AG04449 (cell line): ENCODE data around the gene SMARCA2.

Experiments
- CTCF ChIA-PET: fragments of 350-600 bp; formaldehyde crosslinking; extraction: SDS; loops from one replicate; lab custom pipeline; 2021; ENCODE audit warnings: antibody characterized with exemption; lab: Yijun Ruan, JAX
- POLR2A ChIA-PET: fragments of 400-600, 350-600 bp; formaldehyde crosslinking; extraction: SDS; loops from one replicate; lab custom pipeline; 2020; ENCODE audit warnings: antibody characterized with exemption, inconsistent platforms; lab: Yijun Ruan, JAX
- DNase-seq: peaks from one replicate; pipeline ENCODE4 v3.0.0-alpha.2; 2010; ENCODE audit warnings: low read depth, low spot score
- H3K4me3 ChIP-seq: 2 replicates; pipeline ENCODE4 v1.5.1; 2011; ENCODE audit warnings: low read depth, mild to moderate bottlenecking, control low read depth, low read length
- TF ChIP-seq, protein P1 (sequence below): IDR thresholded peaks from one replicate; pipeline ENCODE4 v1.5.1; 2011; ENCODE audit warnings: mild to moderate bottlenecking, moderate library complexity, low read length, control low read depth, inconsistent platforms; ENCODE audit not compliant: insufficient read depth; ENCODE audit errors: missing control alignments

Gene SMARCA2

DNA sequence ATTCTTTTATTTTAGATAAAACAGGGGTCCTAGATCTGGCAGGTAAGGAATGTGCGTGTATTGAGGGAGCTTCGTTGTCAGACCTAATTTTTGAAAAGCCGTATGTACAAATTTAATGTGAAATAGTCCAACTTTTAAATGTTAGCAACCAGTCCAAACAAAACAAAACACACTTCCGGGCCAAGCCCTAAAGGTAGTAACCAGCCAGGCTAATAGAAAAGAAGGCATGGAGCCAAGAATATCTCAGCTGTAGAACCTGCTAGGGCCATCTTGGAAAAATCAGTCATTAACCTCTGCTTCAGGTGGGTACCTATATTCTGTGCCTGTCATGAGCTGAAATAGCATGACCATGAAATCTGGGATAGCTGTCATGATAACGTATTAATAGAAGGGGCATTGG, 71.0 kb downstream of the SMARCA2 start:
- TF ChIP-seq, protein P1, sequence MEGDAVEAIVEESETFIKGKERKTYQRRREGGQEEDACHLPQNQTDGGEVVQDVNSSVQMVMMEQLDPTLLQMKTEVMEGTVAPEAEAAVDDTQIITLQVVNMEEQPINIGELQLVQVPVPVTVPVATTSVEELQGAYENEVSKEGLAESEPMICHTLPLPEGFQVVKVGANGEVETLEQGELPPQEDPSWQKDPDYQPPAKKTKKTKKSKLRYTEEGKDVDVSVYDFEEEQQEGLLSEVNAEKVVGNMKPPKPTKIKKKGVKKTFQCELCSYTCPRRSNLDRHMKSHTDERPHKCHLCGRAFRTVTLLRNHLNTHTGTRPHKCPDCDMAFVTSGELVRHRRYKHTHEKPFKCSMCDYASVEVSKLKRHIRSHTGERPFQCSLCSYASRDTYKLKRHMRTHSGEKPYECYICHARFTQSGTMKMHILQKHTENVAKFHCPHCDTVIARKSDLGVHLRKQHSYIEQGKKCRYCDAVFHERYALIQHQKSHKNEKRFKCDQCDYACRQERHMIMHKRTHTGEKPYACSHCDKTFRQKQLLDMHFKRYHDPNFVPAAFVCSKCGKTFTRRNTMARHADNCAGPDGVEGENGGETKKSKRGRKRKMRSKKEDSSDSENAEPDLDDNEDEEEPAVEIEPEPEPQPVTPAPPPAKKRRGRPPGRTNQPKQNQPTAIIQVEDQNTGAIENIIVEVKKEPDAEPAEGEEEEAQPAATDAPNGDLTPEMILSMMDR: no peak
- CTCF ChIA-PET: interaction anchor here (0.9 to 1.7 kb wide), 6 partner anchors 9 to 42 kb away, joined by 3 to 6 read pairs (median 4); no protein-coding TSS in a partner anchor
- H3K4me3 ChIP-seq: no peak overlapping the region
- POLR2A ChIA-PET: no interaction called here
- DNase-seq: no peak

DNA sequence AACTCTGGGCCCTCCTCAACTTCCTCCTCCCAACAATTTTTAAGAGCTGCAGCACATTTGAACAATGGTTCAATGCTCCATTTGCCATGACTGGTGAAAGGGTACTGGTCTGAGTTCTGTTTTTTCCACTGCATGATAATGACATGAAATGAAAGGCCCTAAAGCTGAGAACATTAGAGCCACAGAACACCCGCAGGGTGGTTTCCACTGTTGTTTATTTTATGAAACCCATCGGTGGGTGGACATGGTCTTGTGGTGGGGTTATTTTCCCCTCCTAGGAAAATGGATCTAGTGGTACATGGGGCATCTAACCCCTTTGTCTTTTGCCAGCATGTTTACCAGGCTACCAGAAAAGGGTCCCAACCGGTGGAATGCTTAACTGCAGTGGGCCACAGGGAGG, 71.8 kb downstream of the SMARCA2 start:
- TF ChIP-seq, protein P1: no peak
- CTCF ChIA-PET: interaction anchor here (0.7 to 2.1 kb wide), 19 partner anchors 10 to 1048 kb away, joined by 3 to 7 read pairs (median 4); no protein-coding TSS in a partner anchor
- POLR2A ChIA-PET: no interaction called here
- H3K4me3 ChIP-seq: no peak overlapping the region
- DNase-seq: no peak

DNA sequence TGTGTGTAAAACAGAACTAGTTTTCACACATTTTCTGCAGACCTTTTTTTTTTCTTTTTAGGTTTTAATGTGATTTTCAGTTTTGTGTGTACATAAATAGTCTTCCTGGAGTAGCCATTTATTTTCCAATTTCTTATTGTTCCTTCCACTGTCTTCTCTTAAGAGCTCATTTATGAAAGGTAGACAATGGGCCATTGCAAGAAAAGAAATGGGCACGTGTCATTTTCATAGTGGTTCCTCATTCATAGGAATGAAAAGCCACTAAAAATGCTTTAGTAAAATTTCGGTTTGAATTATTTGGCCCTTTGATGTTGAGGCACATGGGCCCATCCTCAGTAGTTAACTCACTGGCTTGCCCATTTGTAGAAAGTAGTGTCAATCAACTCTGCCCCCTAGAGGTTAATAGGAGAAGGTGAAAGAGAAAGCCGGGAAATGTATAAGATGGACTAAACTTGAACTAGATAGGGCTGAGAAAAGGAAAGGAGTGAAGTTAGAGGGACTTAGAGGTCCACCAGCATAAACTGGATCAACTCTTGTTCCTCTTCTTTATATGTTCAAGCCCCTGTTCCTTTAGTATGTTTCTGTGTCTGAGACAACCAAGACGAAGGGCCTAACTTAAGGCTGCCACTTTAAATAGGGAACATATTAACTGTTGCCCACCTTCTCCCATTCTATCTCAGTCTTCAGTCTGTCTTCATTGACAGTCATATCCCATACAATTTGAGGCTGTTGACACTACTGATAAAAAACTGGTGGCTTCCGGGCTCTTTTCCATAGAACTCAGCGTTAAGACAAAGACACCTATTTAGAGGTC, 72.6 kb downstream of the SMARCA2 start:
- ChIA-PET POLR2A (no interaction called here), CTCF (interaction anchor here (0.7 to 2.1 kb wide), 20 partner anchors 10 to 1049 kb away, joined by 3 to 7 read pairs (median 4); no protein-coding TSS in a partner anchor)

DNA sequence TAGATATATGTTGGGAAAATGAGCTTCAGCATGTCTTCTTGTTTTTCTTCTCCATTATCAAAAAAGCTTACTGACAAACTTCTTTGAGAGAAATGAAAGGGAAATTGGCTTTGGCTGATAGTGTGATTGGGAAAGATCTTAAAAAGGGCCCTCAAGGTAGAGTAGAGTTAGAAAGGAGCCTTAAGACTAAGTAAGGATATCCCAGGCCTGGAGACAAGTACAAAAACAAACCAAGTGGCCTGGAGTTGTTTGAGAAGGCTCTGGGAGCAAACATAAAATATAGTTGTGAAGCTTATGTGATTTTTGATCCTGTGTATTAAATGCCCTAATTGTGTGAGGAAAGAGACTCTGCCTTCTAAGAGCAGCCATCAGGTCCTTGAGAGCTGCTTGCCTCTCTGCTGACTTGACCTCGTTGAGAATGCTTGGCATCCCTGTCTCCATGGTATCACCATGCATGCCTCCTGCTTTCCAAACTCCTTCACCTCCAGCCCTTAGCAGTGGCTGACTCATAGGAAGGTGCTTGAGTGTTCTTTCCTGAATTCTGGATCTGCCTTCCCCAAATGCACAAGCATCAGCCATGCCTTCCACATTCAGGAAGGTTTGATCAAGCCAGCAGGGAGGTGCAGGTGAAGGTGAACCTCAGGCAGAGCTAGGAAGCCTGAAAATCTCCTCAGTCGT, 78.9 kb downstream of the SMARCA2 start:
- CTCF ChIA-PET: no interaction called here

More for the DNA sequence above, 72.6 kb downstream of the SMARCA2 start:
- TF ChIP-seq, protein P1: peak; percentile 36
- H3K4me3 ChIP-seq: no peak overlapping the region
- no peak for DNase-seq

DNA sequence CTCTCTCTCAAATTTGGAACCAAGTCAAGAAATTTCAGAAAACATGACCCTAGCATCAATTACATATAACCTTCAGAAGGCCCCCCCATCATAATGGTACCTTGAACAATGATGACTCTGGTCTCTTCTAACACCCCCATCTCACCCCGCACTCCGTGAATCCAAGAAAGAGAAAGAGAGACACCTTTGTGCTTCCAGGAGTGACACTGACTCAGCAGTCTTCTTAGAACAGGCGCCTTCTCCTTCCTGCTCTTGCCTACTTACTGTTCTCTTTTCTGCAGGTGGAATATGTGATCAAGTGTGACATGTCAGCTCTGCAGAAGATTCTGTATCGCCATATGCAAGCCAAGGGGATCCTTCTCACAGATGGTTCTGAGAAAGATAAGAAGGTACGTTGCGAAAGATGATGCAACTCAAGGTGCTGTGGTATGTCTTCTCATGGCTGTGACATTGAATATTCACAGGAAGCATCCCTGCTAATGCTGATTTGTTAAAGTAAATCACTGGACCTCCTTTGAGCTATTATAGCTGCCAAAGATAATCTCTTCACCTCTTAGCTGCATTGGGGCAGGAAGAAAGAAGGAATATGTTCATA, 81.3 kb downstream of the SMARCA2 start:
- ChIA-PET CTCF (interaction anchor here (0.9 to 1.7 kb wide), 2 partner anchors 9 to 17 kb away, joined by 3 to 4 read pairs; no protein-coding TSS in a partner anchor), POLR2A (no interaction called here)
- DNase-seq: no peak
- no peak overlapping the region for H3K4me3 ChIP-seq
- TF ChIP-seq, protein P1: no peak

More for the DNA sequence above, 78.9 kb downstream of the SMARCA2 start:
- H3K4me3 ChIP-seq: no peak overlapping the region
- POLR2A ChIA-PET: no interaction called here
- TF ChIP-seq, protein P1: no peak
- DNase-seq: peak; percentile 62

DNA sequence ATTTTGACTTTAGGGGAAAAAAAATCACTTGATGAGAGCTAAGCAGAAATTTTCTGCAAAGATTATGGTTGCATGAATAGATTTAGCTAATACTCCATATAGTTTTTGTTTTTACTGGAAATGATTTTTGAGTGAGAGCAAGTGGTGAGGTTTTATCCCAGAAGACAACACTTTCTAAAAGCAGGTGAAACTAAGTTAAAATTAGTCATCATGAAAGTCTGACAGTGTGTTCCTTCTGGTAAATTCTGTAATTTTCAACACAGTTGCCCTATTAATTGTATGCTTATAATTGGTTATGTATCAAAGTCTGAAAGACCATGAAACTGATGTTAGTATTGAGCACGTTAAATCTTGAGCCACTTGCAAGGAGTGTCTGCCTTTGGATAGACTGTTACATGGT, 91.5 kb downstream of the SMARCA2 start:
- CTCF ChIA-PET: no interaction called here
- POLR2A ChIA-PET: no interaction called here
- DNase-seq: no peak
- TF ChIP-seq, protein P1: no peak
- H3K4me3 ChIP-seq: no peak overlapping the region
